Testis (tissue), 3 donors: ENCODE data around the gene KCNQ5. TPM values are rescaled to one million over a fixed set of nuclear protein-coding genes. Genes with fewer than 3 reads are reported as not detected.

ENCODE experiments used
- DNase-seq: peaks from one replicate; pipeline ENCODE4 v3.0.0-alpha.2; 2019
- H3K27ac ChIP-seq, 2 donors: fragments of 200-600 bp; sonication (generic); one replicate each; pipeline ENCODE4 v1.5.1; 2019
- H3K27me3 ChIP-seq: fragments of 200-600 bp; sonication (generic); one replicate; pipeline ENCODE4 v1.5.1; 2019
- H3K36me3 ChIP-seq: fragments of 200-600 bp; sonication (generic); one replicate; pipeline ENCODE4 v1.5.1; 2017; ENCODE audit warnings: low read depth; ENCODE audit errors: missing control alignments
- H3K4me1 ChIP-seq: fragments of 200-600 bp; sonication (generic); one replicate; pipeline ENCODE4 v1.5.1; 2019
- H3K4me3 ChIP-seq, 2 donors: fragments of 200-600 bp; sonication (generic); one replicate each; pipeline ENCODE4 v1.5.1; 2017 to 2019
- H3K9me3 ChIP-seq: fragments of 200-600 bp; sonication (generic); one replicate; pipeline ENCODE4 v1.5.1; 2017
- CTCF ChIP-seq, 3 experiments: fragments of 450-650 bp in 2 of 3; fragments of 200-600 bp in 1 of 3; sonication (generic) in 1 of 3; IDR thresholded peaks; one replicate each; pipeline ENCODE4 v1.5.1; 2016 to 2019; ENCODE audit warnings: antibody characterized with exemption in 3 of 3, mild to moderate bottlenecking in 2 of 3, moderate library complexity in 1 of 3
- POLR2A ChIP-seq: fragments of 450-650 bp; IDR thresholded peaks from one replicate; pipeline ENCODE4 v1.6.1; 2017; ENCODE audit warnings: antibody characterized with exemption, mild to moderate bottlenecking, moderate library complexity
- WGBS, 2 donors: methylation state at CpG; one replicate each; pipeline ENCODE4 v1.1.5; 2018; 5-methylcytosine and 5-hydroxymethylcytosine counted together
- intact Hi-C: fragments of 100-400 bp; cut with DNase I; formaldehyde crosslinking; loops from one replicate; pipeline ENCODE4 v1.15.1; 2023; ENCODE audit warnings: low total_unique reads
- polyA plus RNA-seq: library from polyadenylated mRNA; stranded (reverse); fragments of 350-450 nt; fragmentation: Illumina TruSeq; extraction: RNeasy Lipid Tissue Mini Kit (QIAGEN cat#74804); gene quantifications from one replicate; pipeline ENCODE4 v1.2.3, GENCODE V29; 2014; ENCODE audit warnings: low read depth, low replicate concordance; ENCODE audit not compliant: insufficient read depth
- total RNA-seq, 2 donors: library from RNA; depleted of rRNA; stranded (reverse); fragments of >200 nt; gene quantifications; one replicate each; pipeline ENCODE4 v1.2.3, GENCODE V29; 2016

KCNQ5 gene
- total and polyA plus RNA-seq, 3 donors from 2014 or later = 0.43 to 1.1 (median 0.73) TPM

GRCh38 chr6:72966628-72967280, 344.9 kb downstream of the KCNQ5 start:
- TF ChIP-seq CTCF (IDR thresholded peaks at IDR 0.05) = no peak
- TF ChIP-seq POLR2A = no peak
- Histone ChIP-seq H3K4me3 (no peak overlapping the region), H3K9me3 (no peaks in the 10 kb centered on the region), H3K36me3 (no peaks in the 10 kb centered on the region), H3K4me1 (no peaks in the 10 kb centered on the region), H3K27ac (no peak overlapping the region), H3K27me3 (no peaks in the 10 kb centered on the region)
- no peak for DNase-seq
- intact Hi-C loops = no loop called here
- 68 to 87% methylated on average over 1 of the region's 1 CpG for WGBS, 2 donors

DNA sequence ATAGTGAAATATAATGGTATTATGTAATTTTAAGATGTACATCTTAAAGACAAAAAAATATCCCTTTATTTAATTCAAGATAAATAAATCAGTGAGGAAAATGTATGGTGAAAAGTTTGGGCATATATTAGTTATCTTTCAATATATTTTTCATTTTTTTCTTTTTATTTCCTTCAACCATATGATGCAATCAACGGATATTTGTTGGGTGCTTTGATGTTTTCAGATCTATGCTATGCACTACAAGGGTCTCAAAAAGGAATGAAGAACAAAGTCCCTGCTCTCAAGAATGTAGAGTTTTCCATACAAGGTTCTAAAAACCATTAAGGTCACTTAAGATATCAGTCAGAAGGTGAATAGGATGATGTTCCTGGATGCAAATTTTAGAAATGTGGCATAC, 345.5 kb downstream of the KCNQ5 start:
- intact Hi-C loops = no loop called here
- H3K4me3 ChIP-seq = no peak overlapping the region
- TF ChIP-seq POLR2A = no peak
- no peak for TF ChIP-seq CTCF (IDR thresholded peaks at IDR 0.05)
- no peak for DNase-seq
- no peaks in the 10 kb centered on the region for H3K9me3 ChIP-seq
- H3K27ac ChIP-seq = no peak overlapping the region
- 83 to 84% methylated on average over 1 of the region's 1 CpG for WGBS, 2 donors
- no peaks in the 10 kb centered on the region for H3K4me1 ChIP-seq
- no peaks in the 10 kb centered on the region for H3K36me3 ChIP-seq
- no peaks in the 10 kb centered on the region for H3K27me3 ChIP-seq

- Histone ChIP-seq H3K27ac (no peak overlapping the region), H3K27me3 (no peaks in the 10 kb centered on the region), H3K9me3 (no peaks in the 10 kb centered on the region), H3K4me3 (no peak overlapping the region), H3K36me3 (no peaks in the 10 kb centered on the region), H3K4me1 (no peaks in the 10 kb centered on the region)
- intact Hi-C loops = no loop called here
- DNase-seq = no peak
- TF ChIP-seq POLR2A (no peak), CTCF (IDR thresholded peaks at IDR 0.05) (no peak)
- WGBS, 2 donors = 96 to 98% methylated on average over 1 of the region's 1 CpG
These were observed 346.8 kb downstream of the KCNQ5 start for GRCh38 chr6:72968704-72969103.

DNA sequence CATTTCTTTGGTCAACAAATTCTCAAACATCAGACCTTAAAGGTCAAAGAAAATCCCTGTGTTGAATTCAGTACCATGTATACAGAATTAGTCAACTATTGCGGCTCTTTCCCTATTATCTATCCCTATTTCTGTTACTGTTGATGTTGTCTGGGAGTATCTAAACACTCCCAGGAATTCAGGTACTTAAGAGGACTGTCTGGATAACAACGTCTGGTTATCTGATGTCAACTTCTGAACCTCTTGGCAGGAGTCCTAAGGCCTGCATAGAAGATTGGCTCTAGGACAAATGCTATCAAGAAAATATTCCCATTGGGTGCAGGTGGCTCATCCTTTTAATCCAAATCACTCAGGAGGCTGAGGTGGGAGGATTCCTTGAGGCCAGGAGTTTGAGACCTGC, 347.8 kb downstream of the KCNQ5 start:
- H3K27ac ChIP-seq = no peak overlapping the region
- DNase-seq = no peak
- no peaks in the 10 kb centered on the region for H3K4me1 ChIP-seq
- WGBS, 2 donors = 61 to 75% methylated on average over 2 of the region's 2 CpGs
- intact Hi-C loops = no loop called here
- TF ChIP-seq POLR2A = no peak
- no peak overlapping the region for H3K4me3 ChIP-seq
- no peaks in the 10 kb centered on the region for H3K9me3 ChIP-seq
- no peaks in the 10 kb centered on the region for H3K36me3 ChIP-seq
- H3K27me3 ChIP-seq = no peaks in the 10 kb centered on the region

- intact Hi-C loops = no loop called here
- TF ChIP-seq POLR2A = no peak
- TF ChIP-seq CTCF (IDR thresholded peaks at IDR 0.05) = no peak
- Histone ChIP-seq H3K4me3 (no peak overlapping the region), H3K27me3 (no peaks in the 10 kb centered on the region), H3K36me3 (no peaks in the 10 kb centered on the region), H3K9me3 (no peaks in the 10 kb centered on the region), H3K4me1 (no peaks in the 10 kb centered on the region), H3K27ac (no peak overlapping the region)
- DNase-seq = no peak
These were observed 350.7 kb downstream of the KCNQ5 start for GRCh38 chr6:72972579-72972978.
